GM12874 (cell line): ENCODE data around the gene SLC25A24.
A peak's percentile ranks its signal among the peaks of the same experiment; 100 is the strongest.
"Not testable (repeated sequence)": the region's sequence is repeated elsewhere in the genome, so short reads cannot be mapped to it uniquely, and the experiment has no call there.

Source experiments
- TF ChIP-seq, protein P1 (sequence below): IDR thresholded peaks from 2 replicates; pipeline ENCODE4 v1.5.1; 2011; ENCODE audit warnings: low read depth, mild to moderate bottlenecking, control low read depth, low read length, moderate library complexity; ENCODE audit not compliant: insufficient read depth

Gene SLC25A24

DNA sequence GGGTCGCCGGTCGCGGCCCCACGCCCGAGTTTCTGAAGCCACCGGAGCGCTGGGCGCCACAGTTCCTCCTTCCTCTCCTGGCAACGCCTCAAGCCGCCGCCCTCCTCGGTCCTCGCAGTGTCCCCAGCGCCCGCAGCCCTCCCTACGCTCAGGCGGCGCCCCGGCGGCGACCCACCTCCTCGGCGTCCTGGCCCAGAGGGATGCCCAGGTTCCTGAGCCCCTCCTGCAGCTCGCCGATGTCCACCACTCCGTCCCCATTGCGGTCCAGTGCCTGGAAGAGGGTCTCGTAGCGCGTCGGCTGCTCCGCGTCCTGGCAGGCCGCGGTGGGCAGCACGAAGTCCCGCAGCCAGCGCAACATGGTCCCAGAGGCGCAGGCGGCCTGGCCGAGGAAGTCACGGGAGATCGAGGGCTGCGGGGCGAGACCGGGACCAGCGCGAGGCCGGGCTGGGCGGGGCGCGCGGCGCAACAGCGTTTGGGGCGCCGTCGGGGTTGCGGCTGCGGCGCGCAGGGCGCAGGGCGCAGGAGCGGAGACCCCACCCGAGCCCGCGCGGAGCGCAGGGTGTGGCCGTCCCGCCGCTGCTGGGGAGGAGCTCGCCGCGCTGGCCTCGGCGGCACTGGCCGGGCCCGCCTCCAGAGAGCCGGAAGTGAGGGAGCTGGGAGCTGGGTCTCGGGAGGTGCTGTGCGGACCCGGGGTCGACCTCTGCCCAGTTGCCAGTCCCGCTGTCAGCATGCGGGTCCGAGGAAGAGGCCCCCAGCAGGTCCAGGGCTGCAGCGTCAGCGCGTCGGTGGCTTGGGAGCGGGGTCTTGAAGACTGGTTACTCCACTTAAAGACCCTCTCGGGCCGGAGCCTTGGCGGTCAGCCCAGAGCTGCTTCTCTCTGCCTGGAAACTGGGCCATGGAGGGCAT is at the start of gene SLC25A24:
Gene SLC25A24, minus strand, starts transcription at position 563 of the 906 bp plus-strand sequence. Its CDS starts 205 bp downstream, at position 358.
- TF ChIP-seq, protein P1, sequence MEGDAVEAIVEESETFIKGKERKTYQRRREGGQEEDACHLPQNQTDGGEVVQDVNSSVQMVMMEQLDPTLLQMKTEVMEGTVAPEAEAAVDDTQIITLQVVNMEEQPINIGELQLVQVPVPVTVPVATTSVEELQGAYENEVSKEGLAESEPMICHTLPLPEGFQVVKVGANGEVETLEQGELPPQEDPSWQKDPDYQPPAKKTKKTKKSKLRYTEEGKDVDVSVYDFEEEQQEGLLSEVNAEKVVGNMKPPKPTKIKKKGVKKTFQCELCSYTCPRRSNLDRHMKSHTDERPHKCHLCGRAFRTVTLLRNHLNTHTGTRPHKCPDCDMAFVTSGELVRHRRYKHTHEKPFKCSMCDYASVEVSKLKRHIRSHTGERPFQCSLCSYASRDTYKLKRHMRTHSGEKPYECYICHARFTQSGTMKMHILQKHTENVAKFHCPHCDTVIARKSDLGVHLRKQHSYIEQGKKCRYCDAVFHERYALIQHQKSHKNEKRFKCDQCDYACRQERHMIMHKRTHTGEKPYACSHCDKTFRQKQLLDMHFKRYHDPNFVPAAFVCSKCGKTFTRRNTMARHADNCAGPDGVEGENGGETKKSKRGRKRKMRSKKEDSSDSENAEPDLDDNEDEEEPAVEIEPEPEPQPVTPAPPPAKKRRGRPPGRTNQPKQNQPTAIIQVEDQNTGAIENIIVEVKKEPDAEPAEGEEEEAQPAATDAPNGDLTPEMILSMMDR: no peak

DNA sequence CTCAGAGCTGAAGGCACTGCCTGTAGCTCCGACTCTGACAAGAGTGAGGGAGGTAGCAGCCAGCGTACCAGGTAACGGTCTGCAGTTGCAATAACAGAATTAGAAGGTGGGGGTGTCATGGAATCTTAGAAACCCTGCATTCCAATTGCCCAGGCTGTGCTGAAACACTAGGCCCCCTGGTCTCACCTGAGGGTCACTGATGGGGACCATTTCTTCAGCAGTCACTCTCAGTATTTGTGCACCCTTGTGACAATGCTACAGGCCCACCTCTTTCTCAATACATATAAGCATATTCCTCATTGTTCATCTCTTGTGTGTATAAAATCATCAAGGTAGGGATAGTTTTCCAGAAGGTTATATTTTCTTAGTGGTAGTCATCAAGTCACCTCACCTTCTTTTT is 43.8 kb upstream of the SLC25A24 start, which contains the start of gene NBPF4:
Gene NBPF4, minus strand, starts transcription at position 101 of the 400 bp plus-strand sequence. CDS start 315 bp downstream, outside the sequence.
- TF ChIP-seq, protein P1: not testable (repeated sequence)

DNA sequence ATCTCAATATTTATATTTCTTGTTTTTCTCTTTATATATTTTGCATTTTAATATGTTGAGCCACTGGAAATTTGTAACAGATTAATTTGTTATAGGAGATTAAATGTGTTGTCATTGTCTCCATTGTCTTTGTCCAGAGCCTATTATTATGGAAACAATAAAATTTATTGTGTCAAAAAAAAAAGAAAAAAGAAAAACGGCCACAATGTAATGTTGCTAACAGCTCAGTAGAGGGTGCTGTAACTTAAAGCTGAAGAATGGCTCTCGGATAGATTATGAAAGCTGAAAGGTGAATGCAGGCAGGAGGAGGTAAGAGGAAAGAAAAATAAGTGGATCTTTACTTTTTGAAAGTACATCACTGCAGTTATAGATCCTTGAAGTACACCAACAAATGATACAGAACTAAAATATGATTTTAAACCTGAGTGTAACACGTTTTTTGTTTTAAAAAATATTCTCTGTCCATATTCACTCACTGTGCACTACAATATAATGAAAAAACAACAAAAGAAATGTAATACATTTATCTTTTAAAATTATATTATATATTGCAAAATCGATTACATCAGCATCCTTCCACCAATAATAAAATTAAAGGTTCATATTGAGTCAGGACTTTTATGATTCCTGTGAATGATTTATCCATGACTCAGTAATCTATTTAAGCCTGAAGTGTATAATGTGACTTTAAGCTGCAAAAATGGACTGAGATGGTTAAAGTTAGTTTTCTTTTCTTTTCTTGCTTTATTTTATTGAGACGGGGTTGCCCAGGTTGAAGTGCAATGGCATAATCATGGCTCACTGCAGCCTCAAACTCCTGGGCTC is 14.7 kb upstream of the SLC25A24 start:
- TF ChIP-seq, protein P1: peak; percentile 19; the same call in 1 of the 2 replicates

DNA sequence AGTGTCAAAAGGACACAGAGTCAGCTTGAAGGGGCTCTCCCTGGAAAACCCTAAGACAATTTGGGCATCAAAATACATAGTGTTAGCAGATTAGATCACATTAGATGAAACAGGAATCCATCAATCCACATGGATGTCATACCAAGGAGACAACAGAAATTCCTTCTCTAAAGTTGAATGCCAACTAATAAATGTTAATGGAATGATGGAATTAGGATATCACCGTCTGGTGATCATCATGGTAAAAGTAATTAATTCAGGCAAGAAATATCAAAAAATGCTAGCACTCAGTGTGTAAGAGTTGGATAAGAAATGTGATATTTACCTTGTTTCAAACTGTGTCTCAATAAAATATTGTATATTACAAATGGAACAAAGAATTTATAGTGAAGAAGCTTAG is 10.9 kb upstream of the SLC25A24 start:
- TF ChIP-seq, protein P1: no peak

DNA sequence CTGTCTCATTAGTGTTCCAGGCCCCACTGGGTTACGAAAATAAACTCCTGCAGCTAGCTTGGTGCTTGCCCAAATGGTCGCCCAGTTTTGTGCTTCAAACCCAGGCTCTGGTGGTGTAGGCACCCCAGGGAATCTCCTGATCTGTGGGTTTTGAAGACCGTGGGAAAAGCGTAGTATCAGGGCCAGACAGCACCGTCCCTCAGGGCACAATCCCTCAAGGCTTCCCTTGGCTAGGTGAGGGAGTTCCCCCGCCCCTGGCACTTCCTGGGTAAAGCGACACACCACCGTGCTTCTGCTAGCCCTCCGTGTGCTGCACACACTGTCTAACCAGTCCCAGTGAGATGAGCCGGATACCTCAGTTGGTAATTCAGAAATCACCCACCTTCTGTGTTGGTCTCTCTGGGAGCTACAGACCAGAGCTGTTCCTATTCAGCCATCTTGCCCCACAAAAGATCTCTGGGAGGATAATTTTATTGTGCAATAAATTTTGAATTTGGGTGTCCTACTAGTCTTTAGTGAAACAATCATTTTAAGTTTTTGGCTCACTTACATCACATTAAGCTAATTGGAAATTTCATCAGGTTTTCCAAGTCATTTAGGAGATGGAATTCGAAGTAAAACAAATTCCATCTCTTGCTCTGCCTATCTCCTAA is 9.4 kb upstream of the SLC25A24 start:
- TF ChIP-seq, protein P1: no peak

DNA sequence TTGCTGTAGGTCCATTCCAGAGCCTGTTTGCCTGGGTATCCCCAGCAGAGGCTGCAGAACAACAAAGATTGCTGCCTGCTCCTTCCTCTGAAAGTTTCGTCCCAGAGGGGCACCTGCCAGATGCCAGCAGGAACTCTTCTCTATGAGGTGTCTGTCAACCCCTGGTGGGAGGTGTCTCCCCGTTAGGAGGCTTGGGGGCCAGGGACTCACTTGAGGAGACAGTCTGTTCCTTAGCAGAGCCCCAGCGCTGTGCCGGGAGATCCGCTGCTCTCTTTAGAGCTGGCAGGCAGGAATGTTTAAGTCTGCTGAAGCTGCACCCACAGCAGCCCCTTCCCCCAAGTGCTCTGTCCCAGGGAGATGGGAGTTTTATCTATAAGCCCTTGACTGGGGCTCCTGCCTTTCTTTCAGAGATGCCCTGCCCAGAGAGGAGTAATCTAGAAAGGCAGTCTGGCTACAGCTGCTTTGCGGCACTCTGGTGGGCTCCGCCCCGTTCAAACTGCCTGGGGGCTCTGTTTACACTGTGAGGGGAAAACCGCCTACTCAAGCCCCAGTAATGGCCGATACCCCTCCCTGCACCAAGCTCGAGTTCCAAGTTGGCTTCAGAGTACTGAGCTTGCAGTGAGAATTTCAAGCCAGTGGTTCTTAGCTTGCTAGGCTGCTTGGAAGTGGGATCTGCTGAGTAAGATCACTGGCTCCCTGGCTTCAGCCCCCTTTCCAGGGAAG is 8.7 kb upstream of the SLC25A24 start:
- TF ChIP-seq, protein P1: no peak
